Kasumi-1 (cell line): Measurements from ENCODE around the gene BTBD9.

Source experiments
- DNase-seq, 2 experiments: peaks; one replicate each; lab custom pipeline; 2025; lab: John Stamatoyannopoulos, UW

BTBD9 gene

GRCh38 chr6:38554700-38555413, 84.9 kb downstream of the BTBD9 start:
- no peak for DNase-seq

GRCh38 chr6:38554014-38554413, 85.7 kb downstream of the BTBD9 start:
- DNase-seq, result no peak

- DNase-seq, result peak; percentile 97 to 98
Observed at GRCh38 chr6:38552121-38552520, 87.6 kb downstream of the BTBD9 start.

GRCh38 chr6:38549795-38550194, 89.9 kb downstream of the BTBD9 start:
- DNase-seq, result no peak

GRCh38 chr6:38549180-38549579, 90.5 kb downstream of the BTBD9 start:
- no peak for DNase-seq

GRCh38 chr6:38543022-38543421, 96.7 kb downstream of the BTBD9 start:
- no peak for DNase-seq

- DNase-seq, result no peak
Observed at GRCh38 chr6:38542031-38542430, 97.7 kb downstream of the BTBD9 start.

GRCh38 chr6:38533064-38533463, 106.7 kb downstream of the BTBD9 start:
- DNase-seq, result no peak

GRCh38 chr6:38531134-38531533, 108.6 kb downstream of the BTBD9 start:
- no peak for DNase-seq

GRCh38 chr6:38528196-38528965, 111.3 kb downstream of the BTBD9 start:
- no peak for DNase-seq

- DNase-seq, result no peak
Observed at GRCh38 chr6:38527371-38527770, 112.4 kb downstream of the BTBD9 start.

- no peak for DNase-seq
Observed at GRCh38 chr6:38525888-38526287, 113.8 kb downstream of the BTBD9 start.

GRCh38 chr6:38524436-38525145, 115.1 kb downstream of the BTBD9 start:
- DNase-seq, result no peak

GRCh38 chr6:38522322-38522721, 117.4 kb downstream of the BTBD9 start:
- no peak for DNase-seq

GRCh38 chr6:38518511-38519304, 121.0 kb downstream of the BTBD9 start:
- DNase-seq, result no peak

- DNase-seq, result no peak
Observed at GRCh38 chr6:38517005-38517404, 122.7 kb downstream of the BTBD9 start.

GRCh38 chr6:38514399-38514798, 125.3 kb downstream of the BTBD9 start:
- no peak for DNase-seq

- no peak for DNase-seq
Observed at GRCh38 chr6:38512211-38512610, 127.5 kb downstream of the BTBD9 start.

- no peak for DNase-seq
Observed at GRCh38 chr6:38510205-38510604, 129.5 kb downstream of the BTBD9 start.

GRCh38 chr6:38509713-38510112, 130.0 kb downstream of the BTBD9 start:
- DNase-seq, result no peak

GRCh38 chr6:38508894-38509293, 130.8 kb downstream of the BTBD9 start:
- DNase-seq, result peak; percentile 18 to 22

GRCh38 chr6:38508286-38508685, 131.4 kb downstream of the BTBD9 start:
- DNase-seq, result no peak
